Suprapubic skin (tissue), 4 donors: ENCODE data around the gene AQP7. TPM values are rescaled to one million over a fixed set of nuclear protein-coding genes. Genes with fewer than 3 reads are reported as not detected.
"Not testable (repeated sequence)": the region's sequence is repeated elsewhere in the genome, so short reads cannot be mapped to it uniquely, and the experiment has no call there.

Experiments
- DNase-seq, 2 donors: peaks; one replicate each; pipeline ENCODE4 v3.0.0-alpha.2; 2019; ENCODE audit warnings: low spot score in 2 of 2
- H3K27ac ChIP-seq: fragments of 200-600 bp; sonication (generic); one replicate; pipeline ENCODE4 v1.5.1; 2019
- H3K27me3 ChIP-seq: fragments of 200-600 bp; sonication (generic); one replicate; pipeline ENCODE4 v1.5.1; 2019
- H3K36me3 ChIP-seq: fragments of 200-600 bp; sonication (generic); one replicate; pipeline ENCODE4 v1.5.1; 2019
- H3K4me1 ChIP-seq: fragments of 200-600 bp; sonication (generic); one replicate; pipeline ENCODE4 v1.5.1; 2019
- H3K4me3 ChIP-seq: fragments of 200-600 bp; sonication (generic); one replicate; pipeline ENCODE4 v1.5.1; 2019; ENCODE audit warnings: mild to moderate bottlenecking
- H3K9me3 ChIP-seq: fragments of 200-600 bp; sonication (generic); one replicate; pipeline ENCODE4 v1.5.1; 2019
- EP300 ChIP-seq: sonication (generic); formaldehyde crosslinking; IDR thresholded peaks from one replicate; pipeline ENCODE4 v1.6.1; 2017; ENCODE audit warnings: antibody characterized with exemption
- POLR2A ChIP-seq, 2 donors: fragments of 450-650 bp; IDR thresholded peaks; one replicate each; pipeline ENCODE4 v1.6.1; 2017; ENCODE audit warnings: antibody characterized with exemption in 2 of 2, mild to moderate bottlenecking in 2 of 2, moderate library complexity in 2 of 2
- POLR2AphosphoS5 ChIP-seq, 3 donors: sonication (generic); formaldehyde crosslinking; IDR thresholded peaks; one replicate each; pipeline ENCODE4 v1.6.1; 2017; ENCODE audit warnings: antibody characterized with exemption in 3 of 3
- WGBS: methylation state at CpG from one replicate; pipeline ENCODE4 v1.1.5; 2018; 5-methylcytosine and 5-hydroxymethylcytosine counted together
- total RNA-seq, 4 donors: library from RNA; depleted of rRNA; stranded (reverse); fragments of >200 nt; gene quantifications; one replicate each; pipeline ENCODE4 v1.1.0, GENCODE V29; 2016
- TF ChIP-seq, protein P1 (sequence below), 2 donors: fragments of 200-600 bp in 1 of 2; fragments of 450-650 bp in 1 of 2; sonication (generic) in 1 of 2; IDR thresholded peaks; one replicate each; pipeline ENCODE4 v1.5.1; 2016 to 2019; ENCODE audit warnings: antibody characterized with exemption in 2 of 2, mild to moderate bottlenecking in 1 of 2, moderate library complexity in 1 of 2

AQP7 gene
- total RNA-seq, 4 donors from 2014 or later: 2.1 to 66.5 (median 13.1) TPM

DNA sequence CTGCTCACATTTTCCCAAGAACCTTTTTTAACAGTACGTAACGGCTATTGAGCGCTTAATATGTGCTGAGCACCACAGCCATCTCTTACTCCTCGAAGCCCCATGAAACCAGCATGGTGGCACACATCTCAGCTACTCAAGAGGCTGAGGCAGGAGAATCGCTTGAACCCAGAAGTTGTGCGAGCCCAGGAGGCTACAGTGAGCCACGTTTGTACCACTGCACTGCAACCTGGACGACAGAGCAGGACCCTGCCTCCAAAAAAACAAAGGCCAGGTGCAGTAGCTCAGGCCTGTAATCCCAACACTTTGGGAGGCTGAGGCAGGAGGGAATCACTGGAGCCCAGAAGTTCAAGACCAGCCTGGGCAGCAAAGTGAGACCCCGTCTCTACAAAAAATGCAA, 28.2 kb downstream of the AQP7 start:
- no peaks in the 10 kb centered on the region for H3K9me3 ChIP-seq
- H3K4me3 ChIP-seq: no peak overlapping the region
- no peak overlapping the region for H3K27ac ChIP-seq
- peak; percentile 24 to 27 for DNase-seq
- peaks cover 30% of the 10 kb centered on the region for H3K36me3 ChIP-seq
- 87% methylated on average over 9 of the region's 9 CpGs for WGBS
- H3K4me1 ChIP-seq: peaks cover 33% of the 10 kb centered on the region
- H3K27me3 ChIP-seq: no peaks in the 10 kb centered on the region
- TF ChIP-seq, protein P1, sequence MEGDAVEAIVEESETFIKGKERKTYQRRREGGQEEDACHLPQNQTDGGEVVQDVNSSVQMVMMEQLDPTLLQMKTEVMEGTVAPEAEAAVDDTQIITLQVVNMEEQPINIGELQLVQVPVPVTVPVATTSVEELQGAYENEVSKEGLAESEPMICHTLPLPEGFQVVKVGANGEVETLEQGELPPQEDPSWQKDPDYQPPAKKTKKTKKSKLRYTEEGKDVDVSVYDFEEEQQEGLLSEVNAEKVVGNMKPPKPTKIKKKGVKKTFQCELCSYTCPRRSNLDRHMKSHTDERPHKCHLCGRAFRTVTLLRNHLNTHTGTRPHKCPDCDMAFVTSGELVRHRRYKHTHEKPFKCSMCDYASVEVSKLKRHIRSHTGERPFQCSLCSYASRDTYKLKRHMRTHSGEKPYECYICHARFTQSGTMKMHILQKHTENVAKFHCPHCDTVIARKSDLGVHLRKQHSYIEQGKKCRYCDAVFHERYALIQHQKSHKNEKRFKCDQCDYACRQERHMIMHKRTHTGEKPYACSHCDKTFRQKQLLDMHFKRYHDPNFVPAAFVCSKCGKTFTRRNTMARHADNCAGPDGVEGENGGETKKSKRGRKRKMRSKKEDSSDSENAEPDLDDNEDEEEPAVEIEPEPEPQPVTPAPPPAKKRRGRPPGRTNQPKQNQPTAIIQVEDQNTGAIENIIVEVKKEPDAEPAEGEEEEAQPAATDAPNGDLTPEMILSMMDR (IDR thresholded peaks at IDR 0.05): no peak
- no peak for TF ChIP-seq POLR2AphosphoS5 (IDR thresholded peaks at IDR 0.05)
- no peak for TF ChIP-seq EP300
- TF ChIP-seq POLR2A (IDR thresholded peaks at IDR 0.05): no peak

DNA sequence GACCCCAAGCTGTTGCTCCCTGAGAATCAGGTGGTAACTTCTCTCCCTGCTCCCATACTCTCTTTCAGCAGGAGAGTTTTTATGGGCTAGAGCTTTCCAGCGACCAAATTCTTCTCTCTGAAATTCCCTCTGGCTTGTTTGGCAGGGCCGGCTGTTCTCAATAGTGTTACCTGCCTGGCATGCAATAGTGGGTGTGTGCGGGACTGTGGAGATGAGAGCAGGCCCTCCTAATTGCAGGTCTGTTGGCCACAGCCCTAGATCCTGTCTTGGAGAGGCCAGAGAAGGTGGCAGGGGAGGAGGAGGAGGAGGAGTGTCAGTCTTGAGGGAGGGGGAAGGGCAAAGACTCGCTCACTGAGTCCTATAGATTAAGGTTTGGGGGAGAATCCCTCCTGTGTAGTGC, 29.5 kb downstream of the AQP7 start:
- DNase-seq: peak in 1 of 2 donors; percentile 53
- Histone ChIP-seq H3K27ac (no peak overlapping the region), H3K27me3 (no peaks in the 10 kb centered on the region), H3K4me1 (peaks cover 33% of the 10 kb centered on the region), H3K9me3 (no peaks in the 10 kb centered on the region), H3K36me3 (peaks cover 42% of the 10 kb centered on the region), H3K4me3 (no peak overlapping the region)
- no peak for TF ChIP-seq EP300
- TF ChIP-seq, protein P1 (IDR thresholded peaks at IDR 0.05): no peak
- TF ChIP-seq POLR2A (IDR thresholded peaks at IDR 0.05): no peak
- TF ChIP-seq POLR2AphosphoS5 (IDR thresholded peaks at IDR 0.05): no peak
- WGBS: 45% methylated on average over 4 of the region's 4 CpGs

DNA sequence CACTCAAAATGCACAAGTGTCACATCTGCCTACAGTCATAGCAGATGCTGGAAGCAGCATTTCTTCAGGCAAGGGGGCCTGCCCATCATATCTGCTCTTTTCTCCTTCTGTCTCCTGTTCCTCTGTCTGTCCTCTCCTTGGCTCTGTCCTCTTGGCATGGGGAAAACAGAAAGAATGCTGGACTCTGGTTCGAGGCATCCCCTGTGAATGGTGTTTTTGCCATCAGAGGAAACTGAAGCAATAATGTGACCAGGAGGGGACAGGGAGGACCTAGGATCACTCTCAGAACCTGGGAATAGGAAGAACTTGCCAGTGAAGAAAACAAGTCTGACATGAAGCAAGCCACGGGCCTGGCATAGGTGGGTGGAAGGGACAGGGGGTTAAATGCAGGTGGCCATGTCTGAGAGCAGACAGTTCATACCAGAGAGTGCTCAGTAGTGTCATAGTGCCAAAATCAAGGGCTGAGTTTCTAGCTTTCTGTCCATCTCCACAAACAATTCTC, 35.3 kb downstream of the AQP7 start:
- Histone ChIP-seq H3K27me3 (no peaks in the 10 kb centered on the region), H3K4me3 (no peak overlapping the region), H3K36me3 (peaks cover 82% of the 10 kb centered on the region), H3K27ac (no peak overlapping the region), H3K9me3 (no peaks in the 10 kb centered on the region), H3K4me1 (no peaks in the 10 kb centered on the region)
- TF ChIP-seq POLR2A (IDR thresholded peaks at IDR 0.05) (no peak), POLR2AphosphoS5 (IDR thresholded peaks at IDR 0.05) (no peak), EP300 (no peak)
- TF ChIP-seq, protein P1 (IDR thresholded peaks at IDR 0.05): no peak
- no peak for DNase-seq
- WGBS: 93% methylated on average over 2 of the region's 2 CpGs

DNA sequence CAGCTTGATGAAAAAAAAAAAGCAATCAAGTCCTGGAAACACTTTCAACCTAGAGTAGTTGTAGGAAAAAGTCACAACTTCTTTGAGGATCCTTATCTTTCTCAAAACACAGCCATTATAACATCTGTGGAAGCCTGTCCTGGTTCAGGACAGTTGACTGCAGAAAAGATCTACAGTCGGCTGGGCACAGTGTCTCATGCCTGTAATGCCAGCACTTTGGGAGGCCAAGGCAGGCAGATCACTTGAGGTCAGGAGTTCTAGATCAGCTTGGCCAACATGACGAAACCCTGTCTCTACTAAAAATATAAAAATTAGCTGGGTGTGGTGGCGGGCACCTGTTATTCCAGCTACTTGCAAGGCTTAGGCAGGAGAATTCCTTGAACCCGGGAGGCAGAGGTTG, 37.6 kb downstream of the AQP7 start:
- not testable (repeated sequence) for H3K4me3 ChIP-seq, H3K27me3 ChIP-seq, DNase-seq, H3K9me3 ChIP-seq, H3K4me1 ChIP-seq, H3K27ac ChIP-seq
- peaks cover 67% of the 10 kb centered on the region for H3K36me3 ChIP-seq
- WGBS: 100% methylated on average over 4 of the region's 4 CpGs

DNA sequence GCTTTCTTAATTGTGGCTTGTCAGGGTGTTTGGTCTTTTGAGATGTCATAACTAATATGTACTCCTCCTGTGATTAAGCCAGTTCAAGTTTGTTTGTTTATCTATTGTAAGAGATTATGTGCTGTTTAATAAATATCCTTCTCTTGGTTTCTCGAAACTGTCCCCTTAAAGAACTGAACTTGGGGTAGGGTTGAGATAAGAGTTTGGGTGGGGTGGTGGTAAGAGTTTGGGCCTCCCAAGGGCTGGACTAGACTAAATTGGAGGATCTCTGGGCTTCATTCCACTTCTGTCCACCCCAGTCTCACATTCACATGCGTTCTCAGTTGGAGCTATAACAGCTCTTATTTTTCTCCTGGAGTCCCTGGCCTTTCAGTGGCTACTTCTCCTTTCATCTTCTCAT, 38.2 kb downstream of the AQP7 start:
- Histone ChIP-seq H3K27me3 (no peaks in the 10 kb centered on the region), H3K9me3 (no peaks in the 10 kb centered on the region), H3K27ac (no peak overlapping the region), H3K4me3 (no peak overlapping the region), H3K4me1 (no peaks in the 10 kb centered on the region), H3K36me3 (peaks cover 61% of the 10 kb centered on the region)
- 93% methylated on average over 2 of the region's 2 CpGs for whole genome bisulfite sequencing
- TF ChIP-seq POLR2AphosphoS5 (IDR thresholded peaks at IDR 0.05) (no peak), EP300 (no peak)
- TF ChIP-seq, protein P1 (IDR thresholded peaks at IDR 0.05): no peak
- no peak for DNase-seq

DNA sequence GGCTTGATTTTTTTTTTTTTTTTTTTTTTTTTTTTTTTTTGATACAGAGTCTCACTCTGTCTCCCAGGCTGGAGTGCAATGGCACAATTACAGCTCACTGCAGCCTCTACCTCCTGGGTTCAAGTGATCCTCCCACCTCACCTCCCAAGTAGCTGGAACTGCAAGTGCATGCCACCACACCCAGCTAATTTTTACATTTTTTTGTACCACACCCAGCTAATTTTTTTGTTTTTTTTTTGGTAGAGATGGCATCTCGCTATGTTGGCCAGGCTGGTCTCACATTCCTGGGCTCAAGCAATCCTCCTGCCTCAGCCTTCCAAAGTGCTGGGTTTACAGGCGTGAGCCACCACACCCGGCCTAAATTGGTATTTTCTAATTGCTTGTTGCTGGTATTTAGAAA, 43.7 kb downstream of the AQP7 start:
- H3K4me1 ChIP-seq, H3K4me3 ChIP-seq, DNase-seq, H3K27me3 ChIP-seq, H3K27ac ChIP-seq, H3K9me3 ChIP-seq: not testable (repeated sequence)
- WGBS: 92% methylated on average over 3 of the region's 3 CpGs
- H3K36me3 ChIP-seq: peaks cover 30% of the 10 kb centered on the region
